Astrocyte (in vitro differentiated cells and primary cell): ENCODE measurements around the gene SLC8A3. TPM values are rescaled to one million over a fixed set of nuclear protein-coding genes. Genes with fewer than 3 reads are reported as not detected.

Experiments
- DNase-seq: peaks from one replicate; pipeline ENCODE4 v3.0.0-alpha.2; 2010; ENCODE audit warnings: low read depth
- FAIRE-seq: peaks from 2 replicates; lab custom pipeline; 2011; peaks lifted over from hg19 to GRCh38; lab: Jason Lieb, UNC
- H2AFZ ChIP-seq: 2 replicates; pipeline ENCODE4 v1.6.0; 2012; ENCODE audit warnings: low read depth, low read length, inconsistent platforms
- H3K27ac ChIP-seq: 2 replicates; pipeline ENCODE4 v1.5.1; 2011; ENCODE audit warnings: low read depth, low read length, inconsistent platforms
- H3K27me3 ChIP-seq: 2 replicates; pipeline ENCODE4 v1.6.0; 2011; ENCODE audit warnings: low read length, inconsistent platforms; ENCODE audit not compliant: insufficient read depth
- H3K36me3 ChIP-seq: 2 replicates; pipeline ENCODE4 v1.5.1; 2011; ENCODE audit warnings: low read length, inconsistent platforms; ENCODE audit not compliant: insufficient read depth
- H3K4me1 ChIP-seq: 2 replicates; pipeline ENCODE4 v1.5.1; 2011; ENCODE audit warnings: low read length, inconsistent platforms; ENCODE audit not compliant: insufficient read depth
- H3K4me2 ChIP-seq: 2 replicates; pipeline ENCODE4 v1.6.0; 2012; ENCODE audit warnings: low read length, inconsistent platforms
- H3K4me3 ChIP-seq: 2 replicates; pipeline ENCODE4 v1.5.1; 2011; ENCODE audit warnings: low read depth, mild to moderate bottlenecking, low read length, inconsistent platforms; ENCODE audit not compliant: insufficient read depth
- H3K79me2 ChIP-seq: 2 replicates; pipeline ENCODE4 v1.6.0; 2012; ENCODE audit warnings: mild to moderate bottlenecking, low read length, inconsistent platforms; ENCODE audit not compliant: insufficient read depth
- H3K9ac ChIP-seq: 2 replicates; pipeline ENCODE4 v1.6.0; 2012; ENCODE audit warnings: mild to moderate bottlenecking, low read length, inconsistent platforms
- H3K9me3 ChIP-seq: 2 replicates; pipeline ENCODE4 v1.5.1; 2012; ENCODE audit warnings: low read depth, mild to moderate bottlenecking, low read length, inconsistent platforms; ENCODE audit not compliant: insufficient read depth
- H4K20me1 ChIP-seq: 2 replicates; pipeline ENCODE4 v1.6.0; 2012; ENCODE audit warnings: low read length, inconsistent platforms; ENCODE audit not compliant: insufficient read depth
- H3K27ac Mint-ChIP-seq: one replicate; pipeline ENCODE4 v1.8.0; 2021; ENCODE audit warnings: mild to moderate bottlenecking, mixed read lengths; ENCODE audit not compliant: unreplicated experiment
- H3K27me3 Mint-ChIP-seq: one replicate; pipeline ENCODE4 v1.8.0; 2021; ENCODE audit warnings: low read depth, mixed read lengths; ENCODE audit not compliant: unreplicated experiment
- H3K36me3 Mint-ChIP-seq: one replicate; pipeline ENCODE4 v1.8.0; 2021; ENCODE audit warnings: low read depth, mixed read lengths; ENCODE audit not compliant: unreplicated experiment
- H3K4me1 Mint-ChIP-seq: one replicate; pipeline ENCODE4 v1.8.0; 2021; ENCODE audit warnings: low read depth, mixed read lengths; ENCODE audit not compliant: unreplicated experiment
- H3K4me3 Mint-ChIP-seq: one replicate; pipeline ENCODE4 v1.8.0; 2021; ENCODE audit warnings: mild to moderate bottlenecking, moderate library complexity, mixed read lengths; ENCODE audit not compliant: unreplicated experiment
- H3K9me3 Mint-ChIP-seq: one replicate; pipeline ENCODE4 v1.8.0; 2021; ENCODE audit warnings: mild to moderate bottlenecking, mixed read lengths; ENCODE audit not compliant: unreplicated experiment
- EZH2 ChIP-seq: IDR thresholded peaks from 2 replicates; pipeline ENCODE4 v1.6.1; 2012; ENCODE audit warnings: mild to moderate bottlenecking, low read length, inconsistent platforms; ENCODE audit not compliant: insufficient read depth
- total RNA-seq: library from RNA; stranded (reverse); gene quantifications from 2 replicates; pipeline ENCODE4 v1.2.1, GENCODE V29; 2021
- TF ChIP-seq, protein P1 (sequence below): IDR thresholded peaks from 2 replicates; pipeline ENCODE4 v1.5.1; 2011; ENCODE audit warnings: low read depth, mild to moderate bottlenecking, inconsistent platforms, low read length, moderate library complexity; ENCODE audit not compliant: insufficient read depth

Gene SLC8A3
- total RNA-seq, 1 donor from 2014 or later = 0.45 TPM

GRCh38 chr14:70029296-70030132, 159.2 kb downstream of the SLC8A3 start:
- no peak overlapping the region for H3K27ac ChIP-seq
- Mint-ChIP-seq H3K27me3 (peaks cover 21% of the 10 kb centered on the region), H3K4me1 (peaks cover 13% of the 10 kb centered on the region), H3K27ac (no peak overlapping the region), H3K9me3 (no peaks in the 10 kb centered on the region), H3K4me3 (no peak overlapping the region), H3K36me3 (peaks cover under 1% of the 10 kb centered on the region)
- FAIRE-seq (no peak), DNase-seq (no peak)
- H4K20me1 ChIP-seq = no peaks in the 10 kb centered on the region
- no peaks in the 10 kb centered on the region for H3K9me3 ChIP-seq
- H3K36me3 ChIP-seq = no peaks in the 10 kb centered on the region
- H3K79me2 ChIP-seq = no peaks in the 10 kb centered on the region
- peaks cover 4% of the 10 kb centered on the region for H3K27me3 ChIP-seq
- no peak overlapping the region for H2AFZ ChIP-seq
- no peak overlapping the region for H3K9ac ChIP-seq
- no peak overlapping the region for H3K4me2 ChIP-seq
- H3K4me1 ChIP-seq = no peaks in the 10 kb centered on the region
- H3K4me3 ChIP-seq = no peak overlapping the region
- TF ChIP-seq, protein P1, sequence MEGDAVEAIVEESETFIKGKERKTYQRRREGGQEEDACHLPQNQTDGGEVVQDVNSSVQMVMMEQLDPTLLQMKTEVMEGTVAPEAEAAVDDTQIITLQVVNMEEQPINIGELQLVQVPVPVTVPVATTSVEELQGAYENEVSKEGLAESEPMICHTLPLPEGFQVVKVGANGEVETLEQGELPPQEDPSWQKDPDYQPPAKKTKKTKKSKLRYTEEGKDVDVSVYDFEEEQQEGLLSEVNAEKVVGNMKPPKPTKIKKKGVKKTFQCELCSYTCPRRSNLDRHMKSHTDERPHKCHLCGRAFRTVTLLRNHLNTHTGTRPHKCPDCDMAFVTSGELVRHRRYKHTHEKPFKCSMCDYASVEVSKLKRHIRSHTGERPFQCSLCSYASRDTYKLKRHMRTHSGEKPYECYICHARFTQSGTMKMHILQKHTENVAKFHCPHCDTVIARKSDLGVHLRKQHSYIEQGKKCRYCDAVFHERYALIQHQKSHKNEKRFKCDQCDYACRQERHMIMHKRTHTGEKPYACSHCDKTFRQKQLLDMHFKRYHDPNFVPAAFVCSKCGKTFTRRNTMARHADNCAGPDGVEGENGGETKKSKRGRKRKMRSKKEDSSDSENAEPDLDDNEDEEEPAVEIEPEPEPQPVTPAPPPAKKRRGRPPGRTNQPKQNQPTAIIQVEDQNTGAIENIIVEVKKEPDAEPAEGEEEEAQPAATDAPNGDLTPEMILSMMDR = no peak
- TF ChIP-seq EZH2 = no peak

GRCh38 chr14:70027785-70028428, 160.8 kb downstream of the SLC8A3 start:
- Histone ChIP-seq H2AFZ (no peak overlapping the region), H3K36me3 (no peaks in the 10 kb centered on the region), H3K27me3 (peaks cover 4% of the 10 kb centered on the region), H3K4me3 (no peak overlapping the region), H3K9me3 (no peaks in the 10 kb centered on the region), H3K9ac (no peak overlapping the region), H3K27ac (no peak overlapping the region), H4K20me1 (no peaks in the 10 kb centered on the region), H3K4me2 (no peak overlapping the region), H3K4me1 (no peaks in the 10 kb centered on the region), H3K79me2 (no peaks in the 10 kb centered on the region)
- Mint-ChIP-seq H3K4me1 (peaks cover 10% of the 10 kb centered on the region), H3K9me3 (no peaks in the 10 kb centered on the region), H3K36me3 (peaks cover 2% of the 10 kb centered on the region), H3K4me3 (no peak overlapping the region), H3K27me3 (peaks cover 29% of the 10 kb centered on the region), H3K27ac (no peak overlapping the region)
- FAIRE-seq (no peak), DNase-seq (no peak)
- no peak for TF ChIP-seq EZH2
- TF ChIP-seq, protein P1 = peak; percentile 75
